Tibial artery (tissue), 4 donors: ENCODE measurements around the gene KDELR3.
A peak's percentile ranks its signal among the peaks of the same experiment; 100 is the strongest.

Experiments used
- DNase-seq, 2 donors: peaks; one replicate each; pipeline ENCODE4 v3.0.0-alpha.2; 2019
- H3K27ac ChIP-seq, 2 donors: fragments of 200-600 bp; sonication (generic) in 1 of 2; 1 replicate in 1 of 2; 2 replicates in 1 of 2; pipeline ENCODE4 v1.5.1; 2018 to 2019; ENCODE audit warnings: mild to moderate bottlenecking in 1 of 2
- H3K27me3 ChIP-seq, 2 donors: fragments of 200-600 bp; sonication (generic) in 1 of 2; one replicate each; pipeline versions ENCODE4 v1.5.1 to v1.6.0; 2016 to 2019
- H3K36me3 ChIP-seq, 3 donors: fragments of 200-600 bp; sonication (generic) in 2 of 3; one replicate each; pipeline ENCODE4 v1.5.1; 2016 to 2019; ENCODE audit warnings: mild to moderate bottlenecking in 2 of 3
- H3K4me1 ChIP-seq, 4 donors: fragments of 200-600 bp; sonication (generic) in 2 of 4; 1 replicate in 3 of 4; 2 replicates in 1 of 4; pipeline ENCODE4 v1.5.1; 2016 to 2019
- H3K4me3 ChIP-seq, 2 donors: fragments of 200-600 bp; sonication (generic) in 1 of 2; 1 replicate in 1 of 2; 2 replicates in 1 of 2; pipeline ENCODE4 v1.5.1; 2018 to 2019; ENCODE audit warnings: mild to moderate bottlenecking in 2 of 2
- H3K9me3 ChIP-seq, 3 donors: fragments of 200-600 bp; sonication (generic) in 1 of 3; one replicate each; pipeline ENCODE4 v1.5.1; 2016 to 2019
- intact Hi-C: fragments of 100-400 bp; cut with DNase I; formaldehyde crosslinking; loops from one replicate; pipeline ENCODE4 v1.15.0; 2023; ENCODE audit warnings: low total_unique reads
- TF ChIP-seq, protein P1 (sequence below), 2 experiments: fragments of 200-600 bp in 1 of 2; fragments of 450-650 bp in 1 of 2; IDR thresholded peaks; one replicate each; pipeline ENCODE4 v1.5.1; 2017 to 2019; ENCODE audit warnings: antibody characterized with exemption in 2 of 2, mild to moderate bottlenecking in 1 of 2, moderate library complexity in 1 of 2

KDELR3 gene

DNA sequence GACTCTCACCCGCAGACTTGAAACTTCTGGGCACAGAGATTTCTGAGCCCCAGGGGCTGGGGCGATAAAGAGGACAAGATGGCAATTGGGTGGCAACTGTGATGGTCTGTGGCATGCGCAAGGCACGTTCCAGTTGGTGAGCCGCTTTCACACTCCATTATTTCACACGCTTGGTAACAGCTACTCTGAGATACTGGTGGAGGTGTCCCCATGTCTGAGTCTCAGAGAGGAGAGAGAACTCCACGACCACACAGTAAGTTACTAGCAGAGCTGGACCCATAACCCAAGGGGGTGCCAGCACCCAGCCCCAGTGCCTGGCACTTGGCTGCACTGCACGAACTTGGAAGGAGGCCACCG lies 6.9 kb upstream of the KDELR3 start:
- DNase-seq, result no peak

GRCh38 chr22:38461414-38462081 lies 6.3 kb upstream of the KDELR3 start:
- peak; percentile 51 to 84 for DNase-seq
- Histone ChIP-seq H3K9me3 (no peaks in the 10 kb centered on the region), H3K4me1 (peaks cover 0 to 17% (median 11%) of the 10 kb centered on the region in 4 donors), H3K27ac (no peak overlapping the region), H3K4me3 (peak overlapping the region; percentile 8 to 22), H3K36me3 (no peaks in the 10 kb centered on the region), H3K27me3 (peaks cover 0 to 55% of the 10 kb centered on the region in 2 donors)
- intact Hi-C loops, result no loop called here
- TF ChIP-seq, protein P1, sequence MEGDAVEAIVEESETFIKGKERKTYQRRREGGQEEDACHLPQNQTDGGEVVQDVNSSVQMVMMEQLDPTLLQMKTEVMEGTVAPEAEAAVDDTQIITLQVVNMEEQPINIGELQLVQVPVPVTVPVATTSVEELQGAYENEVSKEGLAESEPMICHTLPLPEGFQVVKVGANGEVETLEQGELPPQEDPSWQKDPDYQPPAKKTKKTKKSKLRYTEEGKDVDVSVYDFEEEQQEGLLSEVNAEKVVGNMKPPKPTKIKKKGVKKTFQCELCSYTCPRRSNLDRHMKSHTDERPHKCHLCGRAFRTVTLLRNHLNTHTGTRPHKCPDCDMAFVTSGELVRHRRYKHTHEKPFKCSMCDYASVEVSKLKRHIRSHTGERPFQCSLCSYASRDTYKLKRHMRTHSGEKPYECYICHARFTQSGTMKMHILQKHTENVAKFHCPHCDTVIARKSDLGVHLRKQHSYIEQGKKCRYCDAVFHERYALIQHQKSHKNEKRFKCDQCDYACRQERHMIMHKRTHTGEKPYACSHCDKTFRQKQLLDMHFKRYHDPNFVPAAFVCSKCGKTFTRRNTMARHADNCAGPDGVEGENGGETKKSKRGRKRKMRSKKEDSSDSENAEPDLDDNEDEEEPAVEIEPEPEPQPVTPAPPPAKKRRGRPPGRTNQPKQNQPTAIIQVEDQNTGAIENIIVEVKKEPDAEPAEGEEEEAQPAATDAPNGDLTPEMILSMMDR (IDR thresholded peaks at IDR 0.05), result no peak

More for the DNA sequence above, 6.9 kb upstream of the KDELR3 start:
- no peaks in the 10 kb centered on the region for H3K36me3 ChIP-seq
- H3K27ac ChIP-seq, result no peak overlapping the region
- H3K27me3 ChIP-seq, result peaks cover 0 to 55% of the 10 kb centered on the region in 2 donors
- no peaks in the 10 kb centered on the region for H3K9me3 ChIP-seq
- intact Hi-C loops, result no loop called here
- H3K4me1 ChIP-seq, result peaks cover 0 to 19% (median 11%) of the 10 kb centered on the region in 4 donors
- TF ChIP-seq, protein P1 (IDR thresholded peaks at IDR 0.05), result no peak
- H3K4me3 ChIP-seq, result peak overlapping the region; percentile 8 to 22

DNA sequence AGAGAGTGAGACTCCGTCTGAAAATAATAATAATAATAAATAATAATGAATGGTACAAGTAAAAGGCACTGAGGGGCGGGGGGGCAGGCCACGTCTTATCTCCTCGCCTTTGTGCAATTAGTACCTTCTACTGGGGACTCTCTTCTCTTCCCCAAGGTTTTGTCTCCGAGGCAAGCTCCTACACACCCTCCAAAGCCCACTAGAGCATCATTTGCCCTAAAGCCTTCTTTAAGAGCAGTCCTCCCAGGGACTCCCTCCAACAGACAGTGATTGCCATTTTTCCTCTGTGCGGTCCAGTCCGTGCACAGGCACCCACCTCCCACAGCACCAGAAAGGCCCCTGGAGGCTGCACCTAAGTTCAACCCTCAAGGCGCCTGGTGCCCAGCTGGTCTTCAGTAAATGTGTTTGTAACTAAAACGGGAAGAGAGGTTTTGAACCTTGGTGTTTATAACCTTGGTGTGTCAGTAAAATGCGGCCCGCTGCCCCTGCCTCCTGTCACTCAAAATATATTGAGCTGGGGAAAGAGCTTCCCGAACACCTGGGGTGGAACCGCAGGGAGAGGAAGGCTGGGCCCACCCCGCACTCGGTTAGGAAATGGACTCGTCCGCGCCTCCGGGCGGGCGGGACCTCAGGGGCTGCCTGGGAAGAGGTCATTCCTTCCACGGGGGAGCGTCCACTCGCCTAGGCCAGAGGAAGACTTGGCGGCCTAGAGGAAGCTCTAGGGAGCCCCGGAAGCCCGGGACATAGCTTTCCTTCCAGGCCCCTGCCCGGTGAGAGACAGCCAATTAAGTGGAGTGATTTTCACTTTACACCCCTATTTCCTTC lies 4.7 kb upstream of the KDELR3 start:
- TF ChIP-seq, protein P1 (IDR thresholded peaks at IDR 0.05), result no peak
- H3K9me3 ChIP-seq, result no peaks in the 10 kb centered on the region
- peaks cover 0 to 56% of the 10 kb centered on the region in 2 donors for H3K27me3 ChIP-seq
- peaks cover 0 to 26% (median 17%) of the 10 kb centered on the region in 4 donors for H3K4me1 ChIP-seq
- H3K36me3 ChIP-seq, result no peaks in the 10 kb centered on the region
- H3K27ac ChIP-seq, result no peak overlapping the region
- no peak for DNase-seq
- intact Hi-C loops, result no loop called here
- no peak overlapping the region for H3K4me3 ChIP-seq

GRCh38 chr22:38464992-38465672 lies 2.8 kb upstream of the KDELR3 start:
- Histone ChIP-seq H3K27ac (no peak overlapping the region), H3K27me3 (peaks cover 0 to 42% of the 10 kb centered on the region in 2 donors), H3K9me3 (no peaks in the 10 kb centered on the region), H3K4me3 (no peak overlapping the region), H3K4me1 (peaks cover 0 to 34% (median 23%) of the 10 kb centered on the region in 4 donors), H3K36me3 (no peaks in the 10 kb centered on the region)
- intact Hi-C loops, result no loop called here
- TF ChIP-seq, protein P1 (IDR thresholded peaks at IDR 0.05), result no peak
- DNase-seq, result no peak

DNA sequence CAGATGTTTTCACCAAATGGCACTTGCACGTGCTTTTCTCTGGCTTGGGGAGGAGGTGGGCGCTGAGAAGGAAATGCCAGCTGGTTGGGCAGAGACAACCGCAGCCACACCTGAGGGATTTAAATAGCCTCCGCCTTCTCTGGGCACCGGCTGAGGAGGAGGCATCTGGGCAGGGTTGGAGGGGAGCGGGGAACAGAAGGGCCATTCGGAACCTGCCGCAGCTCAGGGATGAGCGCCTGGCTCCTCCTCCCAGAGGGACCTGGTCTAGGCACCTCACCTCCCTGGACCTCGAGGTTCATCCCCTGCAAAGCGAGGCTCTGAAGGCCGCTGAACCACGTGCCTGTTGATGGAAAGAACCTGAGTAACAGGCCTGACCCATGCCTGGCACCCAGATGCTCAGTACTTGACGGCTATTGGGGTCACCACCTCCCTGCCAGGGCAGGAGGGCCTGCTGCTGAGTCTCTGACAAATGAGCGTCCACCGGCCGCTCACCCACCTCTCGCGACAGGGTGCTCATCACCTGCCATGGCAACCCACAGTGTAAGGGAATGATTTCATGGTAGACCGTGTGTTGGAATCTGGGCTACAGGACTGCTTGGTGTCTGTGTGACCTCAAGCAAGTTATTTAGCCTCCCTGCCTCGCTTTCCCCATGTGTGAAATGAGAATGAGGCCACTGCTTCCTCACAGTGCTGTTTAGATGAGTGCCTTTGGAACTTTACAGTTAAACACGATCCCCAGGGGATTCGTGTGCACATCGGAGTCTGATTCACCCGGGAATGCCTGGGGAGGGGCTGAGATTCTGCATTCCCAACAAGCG lies 2.0 kb upstream of the KDELR3 start:
- peaks cover 0 to 41% of the 10 kb centered on the region in 2 donors for H3K27me3 ChIP-seq
- no peaks in the 10 kb centered on the region for H3K9me3 ChIP-seq
- H3K36me3 ChIP-seq, result no peaks in the 10 kb centered on the region
- DNase-seq, result no peak
- H3K27ac ChIP-seq, result no peak overlapping the region
- no peak overlapping the region for H3K4me3 ChIP-seq
- TF ChIP-seq, protein P1 (IDR thresholded peaks at IDR 0.05), result no peak
- intact Hi-C loops, result no loop called here
- peaks cover 0 to 33% (median 23%) of the 10 kb centered on the region in 4 donors for H3K4me1 ChIP-seq
